ENCODE data around the gene GLI1.
"Not testable (repeated sequence)": the region's sequence is repeated elsewhere in the genome, so short reads cannot be mapped to it uniquely, and the experiment has no call there.

The GLI1 gene

GRCh38 chr12:57459750-57460467 lies at the start of gene GLI1:
Gene GLI1 (plus strand): TSS chr12:57459785. CDS start chr12:57463692, 3,907 bp downstream.
- no peak for DNase-seq

- no peak for DNase-seq
Measured at GRCh38 chr12:57410534-57410933, 49.1 kb upstream of the GLI1 start.

- not testable (repeated sequence) for DNase-seq
Measured at GRCh38 chr12:57414160-57414559, 45.4 kb upstream of the GLI1 start.

GRCh38 chr12:57415088-57415487 lies 44.5 kb upstream of the GLI1 start:
- DNase-seq: no peak

- no peak for DNase-seq
Measured at GRCh38 chr12:57416039-57416996, 43.3 kb upstream of the GLI1 start.

GRCh38 chr12:57418255-57418654 lies 41.3 kb upstream of the GLI1 start:
- no peak for DNase-seq

- no peak for DNase-seq
Measured at GRCh38 chr12:57419495-57419894, 40.1 kb upstream of the GLI1 start.

GRCh38 chr12:57420482-57420881 lies 39.1 kb upstream of the GLI1 start:
- DNase-seq: no peak

GRCh38 chr12:57426948-57427347 lies 32.6 kb upstream of the GLI1 start:
- not testable (repeated sequence) for DNase-seq

- DNase-seq: no peak
Measured at GRCh38 chr12:57428965-57429364, 30.6 kb upstream of the GLI1 start.

- no peak for DNase-seq
Measured at GRCh38 chr12:57429473-57430111, 30.0 kb upstream of the GLI1 start.

- DNase-seq: no peak
Measured at GRCh38 chr12:57430112-57430930, 29.3 kb upstream of the GLI1 start.

GRCh38 chr12:57430931-57431566 lies 28.5 kb upstream of the GLI1 start, which contains the start of gene R3HDM2:
Gene R3HDM2 (minus strand): TSS chr12:57431043. CDS start chr12:57310428, 120,615 bp downstream.
- peak; percentile 82 for DNase-seq

GRCh38 chr12:57431654-57432188 lies 27.9 kb upstream of the GLI1 start:
- DNase-seq: no peak

- no peak for DNase-seq
Measured at GRCh38 chr12:57433370-57433769, 26.2 kb upstream of the GLI1 start.

GRCh38 chr12:57434517-57435223 lies 24.9 kb upstream of the GLI1 start, which contains the start of gene INHBC:
Gene INHBC (plus strand): TSS chr12:57434784. CDS start chr12:57434887, 103 bp downstream.
- no peak for DNase-seq

GRCh38 chr12:57435293-57435692 lies 24.3 kb upstream of the GLI1 start:
- no peak for DNase-seq

GRCh38 chr12:57438400-57438799 lies 21.2 kb upstream of the GLI1 start:
- no peak for DNase-seq

- DNase-seq: no peak
Measured at GRCh38 chr12:57439762-57440266, 19.8 kb upstream of the GLI1 start.

- DNase-seq: not testable (repeated sequence)
Measured at GRCh38 chr12:57441393-57441792, 18.2 kb upstream of the GLI1 start.

Measured in NCI-H2081 treated with DMSO at 0.1 percent for 48 hours (cell line).